ENCODE measurements around the gene IMPDH1. TPM values are rescaled to one million over a fixed set of nuclear protein-coding genes. Genes with fewer than 3 reads are reported as not detected.

The IMPDH1 gene
- total and polyA plus RNA-seq, 2 donors (not counting 3 experiments of a cell fraction or from before 2014, with no cell fraction given), result 78.8 to 97.9 TPM

- no peaks in the 10 kb centered on the region for H4K20me1 ChIP-seq (replicated peaks; ENCODE audit: control insufficient read depth, extremely low read depth, insufficient read depth, low read length)
- BruUV-seq (replicated peaks), result no TSS peak
- peaks cover 2 to 12% of the 10 kb centered on the region in 2 experiments for H3K27me3 ChIP-seq (ENCODE audit: control insufficient read depth in 2 of 2, insufficient read depth in 2 of 2, low read length in 2 of 2)
- H3K79me2 ChIP-seq (ENCODE audit: control insufficient read depth, insufficient read depth, low read length), result peaks cover 15% of the 10 kb centered on the region
- H3K9ac ChIP-seq (replicated peaks; ENCODE audit: extremely low read depth, insufficient read depth, low read length), result no peak overlapping the region
- H3K36me3 ChIP-seq (ENCODE audit: control insufficient read depth in 2 of 2, extremely low read depth in 1 of 2, insufficient read depth in 2 of 2, low read length in 2 of 2), result no peaks in the 10 kb centered on the region
- H2AFZ ChIP-seq (ENCODE audit: low read depth, low read length), result no peak overlapping the region
- H3K4me2 ChIP-seq (ENCODE audit: insufficient read depth, low read length), result no peak overlapping the region
- H3K9me1 ChIP-seq (replicated peaks; ENCODE audit: control insufficient read depth, extremely low read depth, insufficient read depth, low read length), result no peaks in the 10 kb centered on the region
- intact Hi-C loops (cut with micrococcal nuclease), result no loop called here
- H3K4me3 ChIP-seq (replicated peaks in 1 of 3; ENCODE audit: insufficient read depth in 1 of 3, low read depth in 1 of 3, low read length in 3 of 3), result no peak overlapping the region
- dilution Hi-C loops (cut with MboI; ENCODE audit: extremely low pct_ligation_motif_present, low sequenced_read_pairs), result no loop called here
- POLR2A ChIA-PET, result no interaction called here
- H3K4me1 ChIP-seq (ENCODE audit: control insufficient read depth, extremely low read depth, insufficient read depth, low read length), result peaks cover 26% of the 10 kb centered on the region
- no peak overlapping the region for H3K27ac ChIP-seq (ENCODE audit: insufficient read depth, low read depth, low read length)
- TF ChIP-seq MYC (IDR thresholded peaks at IDR 0.05; ENCODE audit: low read depth, low read length) (no peak), CTCF (IDR thresholded peaks at IDR 0.05; ENCODE audit: extremely low read depth in 1 of 2, insufficient read depth in 1 of 2, low read depth in 1 of 2, low read length in 2 of 2) (no peak), FOS (IDR thresholded peaks at IDR 0.05; ENCODE audit: borderline replicate concordance, insufficient read depth, low read length) (no peak), GATA2 (IDR thresholded peaks at IDR 0.05; ENCODE audit: insufficient read depth, insufficient read length, low read depth, low read length) (no peak), JUN (IDR thresholded peaks at IDR 0.05; ENCODE audit: borderline replicate concordance, insufficient read depth, insufficient read length, low read depth) (no peak), POLR2AphosphoS5 (IDR thresholded peaks at IDR 0.05; ENCODE audit: insufficient read depth, low read depth, low read length) (no peak), POLR2A (IDR thresholded peaks at IDR 0.05; ENCODE audit: low read depth, low read length) (no peak), MAX (IDR thresholded peaks at IDR 0.05; ENCODE audit: insufficient read depth, insufficient read length) (no peak), EZH2 (IDR thresholded peaks at IDR 0.05; ENCODE audit: borderline replicate concordance, low read depth, low read length, severe bottlenecking) (no peak)
- H3K9me3 ChIP-seq (replicated peaks; ENCODE audit: control insufficient read depth, insufficient read depth, low read length), result no peaks in the 10 kb centered on the region
- no peak for FAIRE-seq
- CTCF ChIA-PET, result interaction anchor here (0.8 to 7.4 kb wide), 4 partner anchors 9 to 26 kb away, joined by 3 to 123 read pairs (median 5); no protein-coding TSS in a partner anchor
- no peak for DNase-seq (ENCODE audit: low read depth, low spot score)
Observed at GRCh38 chr7:128452552-128452951, 42.8 kb upstream of the IMPDH1 start.
